GM19035 (cell line): Measurements from ENCODE around the gene LPIN1.
"Not testable (repeated sequence)": the region's sequence is repeated elsewhere in the genome, so short reads cannot be mapped to it uniquely, and the experiment has no call there.

ENCODE experiments used
- ATAC-seq: cut with Tn5 transposase; IDR thresholded peaks from one replicate; pipeline ENCODE4 v1.9.1; 2021; ENCODE audit not compliant: unreplicated experiment

Gene LPIN1

GRCh38 chr2:11830708-11831301, 84.4 kb downstream of the LPIN1 start:
- ATAC-seq = no peak

- ATAC-seq = no peak
Observed at GRCh38 chr2:11831415-11831814, 85.0 kb downstream of the LPIN1 start.

GRCh38 chr2:11832531-11832930, 86.1 kb downstream of the LPIN1 start:
- no peak for ATAC-seq

GRCh38 chr2:11833601-11834000, 87.2 kb downstream of the LPIN1 start:
- ATAC-seq = no peak

- no peak for ATAC-seq
Observed at GRCh38 chr2:11835403-11835802, 89.0 kb downstream of the LPIN1 start.

- no peak for ATAC-seq
Observed at GRCh38 chr2:11836647-11837219, 90.3 kb downstream of the LPIN1 start.

GRCh38 chr2:11837875-11838734, 91.7 kb downstream of the LPIN1 start:
- no peak for ATAC-seq

GRCh38 chr2:11839916-11840315, 93.5 kb downstream of the LPIN1 start:
- ATAC-seq = no peak

GRCh38 chr2:11842336-11842735, 95.9 kb downstream of the LPIN1 start:
- ATAC-seq = no peak

- ATAC-seq = not testable (repeated sequence)
Observed at GRCh38 chr2:11844798-11845197, 98.4 kb downstream of the LPIN1 start.

GRCh38 chr2:11847935-11848334, 101.5 kb downstream of the LPIN1 start:
- ATAC-seq = not testable (repeated sequence)

- ATAC-seq = no peak
Observed at GRCh38 chr2:11850082-11850481, 103.7 kb downstream of the LPIN1 start.

- no peak for ATAC-seq
Observed at GRCh38 chr2:11852526-11853196, 106.2 kb downstream of the LPIN1 start.

GRCh38 chr2:11853197-11853588, 106.8 kb downstream of the LPIN1 start:
- no peak for ATAC-seq

GRCh38 chr2:11855064-11855760, 108.8 kb downstream of the LPIN1 start:
- ATAC-seq = no peak

- no peak for ATAC-seq
Observed at GRCh38 chr2:11856095-11856494, 109.7 kb downstream of the LPIN1 start.

GRCh38 chr2:11858883-11859282, 112.5 kb downstream of the LPIN1 start:
- ATAC-seq = no peak

- not testable (repeated sequence) for ATAC-seq
Observed at GRCh38 chr2:11859975-11860374, 113.5 kb downstream of the LPIN1 start.

GRCh38 chr2:11861044-11861443, 114.6 kb downstream of the LPIN1 start:
- ATAC-seq = no peak

GRCh38 chr2:11862049-11862448, 115.6 kb downstream of the LPIN1 start:
- ATAC-seq = peak; percentile 33

GRCh38 chr2:11863103-11863502, 116.7 kb downstream of the LPIN1 start:
- ATAC-seq = peak; percentile 48
